GM21786 (cell line): ENCODE results near the gene VIPR2.

Experiments
- ATAC-seq: cut with Tn5 transposase; IDR thresholded peaks from one replicate; pipeline ENCODE4 v1.9.1; 2021; ENCODE audit not compliant: unreplicated experiment

VIPR2 gene

DNA sequence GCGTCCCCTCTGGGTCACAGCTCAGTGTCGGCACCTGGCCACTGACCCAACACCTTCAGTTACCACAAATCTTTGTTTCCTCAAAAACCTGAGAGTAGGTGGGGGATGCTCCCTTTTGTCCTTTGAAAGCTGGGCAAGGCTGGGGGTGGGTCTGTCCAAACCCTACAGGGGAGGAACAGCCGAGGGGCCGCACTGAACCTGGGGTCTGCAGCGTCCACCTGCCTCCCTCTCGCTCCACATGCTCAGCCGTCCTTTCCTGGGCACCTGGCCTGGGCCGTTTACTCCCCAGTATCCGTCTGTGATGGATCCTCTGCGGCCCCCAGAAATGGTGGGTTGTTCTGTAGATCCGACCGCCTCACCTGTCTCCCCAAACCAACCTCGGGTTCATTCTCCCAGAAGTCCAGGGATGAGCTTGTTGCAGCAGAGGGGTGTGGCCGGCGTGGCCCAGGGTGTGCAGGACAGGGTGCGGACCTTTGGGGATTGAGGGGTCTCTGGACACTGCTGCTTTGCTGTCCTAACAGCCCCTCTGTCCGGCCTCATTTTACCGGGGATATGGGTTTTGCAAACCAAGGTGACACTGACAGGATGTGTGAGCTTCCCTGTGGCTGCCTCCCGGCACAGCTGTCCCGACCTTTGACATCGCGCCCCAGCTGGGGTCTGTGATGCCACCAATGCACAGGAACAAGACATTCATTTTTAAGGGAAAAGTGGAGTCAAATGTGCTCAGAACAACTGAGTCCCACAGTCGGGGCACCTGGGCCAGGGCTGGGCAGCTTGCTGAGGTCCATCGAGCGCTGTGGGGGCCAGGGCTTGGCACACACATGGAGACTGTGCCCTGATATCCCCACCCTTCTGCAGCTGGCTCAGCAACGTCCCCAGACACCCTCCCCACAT, 115.9 kb downstream of the VIPR2 start:
- ATAC-seq: no peak

DNA sequence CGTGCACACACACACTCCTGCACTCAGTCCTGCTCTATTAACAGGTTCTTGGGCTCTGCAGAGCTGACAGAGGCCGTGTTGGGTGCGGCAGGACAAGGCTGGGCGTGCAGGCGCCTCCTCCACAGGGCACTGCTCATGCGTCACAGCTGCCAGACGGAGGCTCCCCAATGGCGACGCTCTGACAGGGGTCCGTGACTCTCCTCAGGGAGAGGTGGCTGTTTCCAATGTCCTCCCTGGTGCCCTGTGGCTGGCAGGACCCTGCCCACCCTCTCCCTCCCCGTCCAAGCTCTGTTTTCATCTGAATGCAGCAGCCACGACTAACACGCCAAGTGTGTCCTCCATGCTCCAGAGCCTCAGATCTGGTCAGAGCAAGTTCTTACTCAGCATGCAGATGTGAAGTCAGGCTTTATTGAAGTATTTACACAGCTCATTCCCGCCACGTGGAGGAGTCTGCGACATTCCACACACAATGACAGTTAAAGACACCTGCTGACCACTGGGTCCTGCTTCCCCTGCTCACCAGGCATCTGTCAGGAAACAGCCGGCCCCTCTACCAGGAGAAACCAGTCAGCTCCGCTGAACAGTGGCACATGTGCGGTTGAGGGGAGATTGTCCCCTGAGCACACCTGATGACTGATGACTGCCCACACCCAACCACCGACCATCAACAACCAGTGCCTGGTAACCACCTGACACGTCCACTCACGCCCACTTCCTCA, 116.7 kb downstream of the VIPR2 start:
- no peak for ATAC-seq

DNA sequence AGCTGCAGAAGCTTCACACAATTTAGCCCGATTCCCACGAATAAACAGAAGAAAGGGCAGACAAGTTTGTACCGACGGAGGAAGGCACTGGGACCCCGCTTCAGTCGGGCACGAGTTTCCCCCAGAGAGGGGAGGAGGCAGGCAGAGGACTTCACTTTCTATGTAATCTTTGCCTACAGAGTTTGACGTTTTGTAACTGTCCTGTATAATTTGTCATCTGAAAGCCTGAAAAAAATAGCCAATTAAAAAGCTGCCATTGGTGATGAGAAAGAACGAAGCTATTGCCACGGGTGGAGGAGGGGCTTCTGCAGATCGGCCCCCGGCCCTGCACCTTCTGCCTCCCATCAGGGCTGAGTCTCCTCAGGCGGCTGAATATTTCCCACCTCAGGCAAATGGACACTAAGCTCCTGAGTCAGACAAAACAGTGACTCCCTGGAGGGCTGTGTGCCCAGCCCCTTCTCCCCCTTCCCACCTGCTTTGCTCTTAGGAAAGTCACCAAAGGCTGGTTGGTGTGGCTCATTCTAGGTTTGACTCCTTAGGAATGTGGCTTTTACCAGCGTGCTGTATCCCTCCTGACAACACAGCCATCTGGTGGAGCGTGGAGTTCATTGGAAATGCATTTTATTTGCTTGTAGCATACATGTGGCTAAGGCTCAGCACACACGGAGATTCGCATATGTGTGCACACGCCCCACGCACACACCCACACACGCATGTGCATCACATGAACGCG, 117.4 kb downstream of the VIPR2 start:
- no peak for ATAC-seq

DNA sequence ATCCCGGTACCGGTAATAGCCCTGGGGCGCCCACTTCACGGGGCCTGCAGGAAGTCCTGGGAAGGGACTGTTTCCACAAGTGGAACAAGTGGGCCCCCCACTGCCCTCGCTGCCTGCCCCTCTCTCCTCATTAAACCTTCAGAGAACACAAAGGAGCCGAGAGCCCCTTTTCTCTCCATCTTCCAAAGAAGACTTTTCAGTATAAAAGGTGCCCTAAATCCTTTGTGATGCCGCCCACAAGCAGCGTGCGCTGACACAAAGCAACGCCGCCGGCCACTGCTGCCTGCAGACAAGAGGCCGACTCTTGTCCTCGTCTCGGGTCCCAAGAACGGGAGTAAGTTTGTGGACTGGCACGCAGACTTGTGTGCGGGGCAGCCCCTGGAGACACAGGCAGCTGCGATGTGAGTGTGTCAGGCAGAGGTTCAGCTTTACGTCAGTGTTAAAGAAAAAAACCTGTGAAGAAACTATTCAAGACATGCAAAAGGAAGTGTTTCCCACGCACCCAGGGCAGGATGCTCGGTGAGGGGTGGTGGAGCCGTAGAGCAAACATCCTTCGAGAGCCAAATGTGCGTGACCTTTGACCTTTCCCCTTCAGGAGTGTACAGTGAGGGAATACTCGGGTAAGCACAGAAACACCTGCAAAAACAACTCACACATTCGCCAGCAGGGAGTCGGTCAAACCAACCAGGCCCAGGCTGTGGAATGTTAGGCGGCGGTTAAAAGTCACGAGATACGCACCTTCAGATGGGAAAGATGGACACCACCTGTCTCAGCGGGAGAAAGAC, 118.2 kb downstream of the VIPR2 start:
- ATAC-seq: no peak

DNA sequence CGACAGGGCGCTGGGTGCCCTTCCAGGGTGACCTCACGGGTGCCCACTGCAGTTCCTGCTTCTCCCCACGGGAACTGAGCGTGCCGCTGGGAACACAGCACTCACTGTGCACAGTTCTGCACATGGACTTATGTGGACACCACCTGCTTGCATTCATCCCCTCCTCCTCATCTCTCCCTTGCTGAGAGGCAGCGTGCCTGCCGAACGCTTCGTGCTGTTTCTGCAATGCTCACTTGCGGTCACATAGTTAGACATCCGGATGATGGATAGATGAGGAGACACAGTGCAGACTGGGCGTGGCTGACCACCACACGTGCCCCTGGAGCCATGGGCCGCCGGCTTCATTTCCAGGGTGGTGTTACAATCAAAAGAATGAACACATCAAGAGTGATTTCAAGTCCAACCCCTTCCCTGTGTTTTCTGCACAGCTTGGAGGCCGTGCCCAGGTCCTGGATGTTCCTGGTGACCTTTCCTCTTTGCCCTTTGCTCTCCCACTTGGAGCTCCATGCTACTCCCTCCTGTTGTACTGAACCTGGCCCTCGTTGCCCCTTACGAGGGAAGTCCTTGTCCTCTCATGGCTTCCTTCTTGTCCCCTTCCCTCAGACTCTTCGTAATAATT, 119.4 kb downstream of the VIPR2 start:
- no peak for ATAC-seq

DNA sequence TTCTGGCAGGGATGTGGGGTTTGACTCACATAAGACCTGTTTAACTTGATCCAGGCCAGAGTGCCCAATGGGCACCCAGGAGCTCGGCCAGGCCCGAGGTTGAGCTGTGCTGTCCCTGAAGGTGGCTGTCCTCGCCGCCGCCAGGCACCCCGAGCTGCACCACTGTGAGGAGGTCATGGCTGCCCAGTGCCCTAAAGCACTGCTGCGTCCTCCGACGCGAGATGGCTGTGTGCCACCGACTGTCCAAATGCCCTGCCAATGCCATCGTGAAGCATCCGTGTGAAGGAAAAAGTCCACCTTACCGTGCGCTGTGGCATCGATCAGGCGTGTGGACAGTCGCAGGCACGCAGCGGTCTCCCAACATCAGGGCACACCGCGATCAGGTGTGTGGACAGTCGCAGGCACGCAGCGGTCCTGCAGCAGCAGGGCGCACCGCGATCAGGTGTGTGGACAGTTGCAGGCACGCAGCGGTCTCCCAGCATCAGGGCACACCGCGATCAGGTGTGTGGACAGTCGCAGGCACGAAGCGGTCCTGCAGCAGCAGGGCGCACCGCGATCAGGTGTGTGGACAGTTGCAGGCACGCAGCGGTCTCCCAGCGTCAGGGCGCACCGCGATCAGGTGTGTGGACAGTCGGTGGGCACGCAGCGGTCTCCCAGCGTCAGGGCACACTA, 120.3 kb downstream of the VIPR2 start:
- no peak for ATAC-seq

DNA sequence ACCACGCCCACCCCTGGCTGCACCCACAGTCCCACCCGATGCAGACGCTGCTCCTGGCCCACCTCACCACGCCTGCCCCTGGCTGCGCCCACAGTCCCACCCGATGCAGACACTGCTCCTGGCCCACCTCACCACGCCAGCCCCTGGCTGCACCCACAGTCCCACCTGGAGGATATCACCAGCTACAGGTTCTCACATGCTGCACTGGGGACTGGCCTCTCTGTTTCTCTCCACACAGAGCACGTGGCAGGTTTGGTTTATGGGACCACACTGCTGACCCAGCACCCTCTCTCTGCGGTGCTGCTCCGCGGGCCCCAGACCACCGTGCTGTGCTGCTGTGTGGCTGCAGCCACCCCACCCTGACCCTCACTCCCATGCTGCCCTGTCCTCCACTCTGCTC, 120.9 kb downstream of the VIPR2 start:
- no peak for ATAC-seq

DNA sequence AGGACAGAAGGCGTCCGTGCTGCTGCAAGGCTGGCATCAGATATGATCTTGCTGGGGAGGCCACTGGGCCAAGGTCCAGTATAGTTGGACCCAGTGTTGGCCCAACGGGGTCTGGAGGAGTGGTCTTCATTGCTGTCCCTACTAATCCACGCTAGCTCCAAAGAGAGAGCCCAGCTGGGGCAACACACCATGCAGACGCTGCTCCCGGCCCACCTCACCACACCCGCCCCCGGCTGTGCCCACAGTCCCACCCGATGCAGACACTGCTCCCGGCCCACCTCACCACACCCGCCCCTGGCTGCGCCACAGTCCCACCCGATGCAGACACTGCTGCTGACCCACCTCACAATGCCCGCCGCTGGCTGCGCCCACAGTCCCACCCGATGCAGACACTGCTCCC, 121.5 kb downstream of the VIPR2 start:
- ATAC-seq: no peak

DNA sequence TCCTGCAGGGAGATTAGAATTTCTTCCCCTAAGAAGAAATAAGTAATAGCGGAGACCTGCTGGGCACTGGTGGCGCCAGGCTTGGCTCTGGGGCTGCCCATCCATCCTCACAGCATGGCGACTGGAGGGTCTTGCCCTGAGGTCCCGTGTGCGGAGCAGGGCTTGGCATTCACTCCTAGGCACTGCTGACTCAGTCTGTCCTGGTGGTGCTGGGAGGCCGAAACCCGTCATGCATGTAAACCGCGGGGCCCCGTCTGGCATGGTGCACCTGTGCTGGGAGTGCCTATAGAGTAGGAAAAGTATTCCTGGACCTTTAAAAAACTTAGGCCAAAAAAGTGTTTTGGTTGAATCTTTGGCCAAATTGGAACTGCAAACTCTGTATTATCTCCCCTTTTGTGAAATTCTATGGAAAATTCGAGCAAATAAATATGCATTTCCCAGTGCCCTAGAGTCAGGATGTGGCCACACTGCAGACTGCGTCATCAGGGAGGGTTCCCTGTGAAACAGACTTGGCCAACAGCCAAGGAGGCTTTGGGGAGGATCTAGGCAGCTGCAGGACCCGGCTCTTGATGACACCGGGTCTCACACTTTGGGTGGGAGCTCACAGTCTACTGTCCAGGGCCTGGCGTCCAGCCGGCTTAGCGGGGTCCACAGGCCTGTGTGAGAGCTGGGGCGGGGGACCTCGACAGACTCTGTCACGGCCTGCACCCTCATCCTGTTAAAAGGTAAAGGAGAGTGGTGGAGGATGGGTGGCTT, 122.3 kb downstream of the VIPR2 start:
- no peak for ATAC-seq

DNA sequence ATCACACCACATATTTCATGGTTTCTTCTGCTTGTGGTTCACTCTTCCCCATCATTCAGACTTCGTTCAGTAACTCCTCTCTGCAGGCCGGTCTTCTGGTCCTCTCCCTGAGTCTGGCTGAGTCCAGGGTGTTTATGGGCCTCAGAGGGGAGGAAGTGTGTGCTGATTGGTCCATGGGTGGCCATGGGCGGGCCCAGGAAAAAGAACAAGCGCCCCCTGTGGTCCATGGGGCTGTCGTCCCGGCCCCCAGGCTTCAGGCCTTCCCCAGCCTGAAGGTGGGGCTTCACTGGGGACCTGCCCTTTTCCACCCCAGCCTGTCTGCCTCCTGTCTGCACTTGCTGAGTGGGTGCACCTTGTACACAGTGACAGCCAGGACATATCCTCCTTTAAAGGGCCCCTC, 123.7 kb downstream of the VIPR2 start:
- ATAC-seq: no peak

DNA sequence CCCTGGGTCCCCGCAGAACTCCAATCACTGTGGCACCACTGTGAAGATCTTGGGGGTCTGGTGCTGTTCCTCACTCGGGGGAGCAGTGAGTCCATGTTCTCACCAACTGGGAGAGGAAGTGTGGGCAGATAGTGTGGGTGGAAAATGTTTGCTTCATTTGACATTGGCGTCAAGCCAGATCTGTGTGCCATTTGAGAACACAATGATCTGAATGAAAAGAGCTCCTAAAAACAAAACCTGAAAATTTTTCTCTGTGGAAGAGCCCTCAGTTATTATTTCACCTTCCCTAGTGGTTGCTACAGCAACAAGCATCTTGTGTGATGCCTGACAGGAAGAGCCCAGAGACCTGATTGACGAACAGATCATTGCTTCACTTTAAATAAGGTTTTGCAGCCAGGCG, 125.6 kb downstream of the VIPR2 start:
- ATAC-seq: no peak

DNA sequence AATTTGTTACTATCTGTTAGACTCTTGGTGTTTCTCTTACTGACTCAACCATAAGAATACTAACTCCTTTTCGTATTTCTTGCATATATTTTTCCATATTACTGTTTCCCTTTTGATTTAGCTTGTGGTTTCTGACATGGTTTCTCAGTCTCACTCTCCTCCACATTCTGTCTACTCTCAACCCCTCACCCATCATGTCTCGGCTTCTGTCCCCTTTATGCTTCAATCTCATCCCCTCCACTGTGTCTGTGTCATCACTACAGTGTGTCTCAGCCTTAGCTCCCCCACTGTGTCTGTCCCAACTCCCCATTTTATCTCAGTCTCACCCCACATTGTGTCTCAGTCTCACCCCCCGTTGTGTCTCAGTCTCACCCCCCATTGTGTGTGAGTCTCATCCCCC, 126.9 kb downstream of the VIPR2 start:
- no peak for ATAC-seq

DNA sequence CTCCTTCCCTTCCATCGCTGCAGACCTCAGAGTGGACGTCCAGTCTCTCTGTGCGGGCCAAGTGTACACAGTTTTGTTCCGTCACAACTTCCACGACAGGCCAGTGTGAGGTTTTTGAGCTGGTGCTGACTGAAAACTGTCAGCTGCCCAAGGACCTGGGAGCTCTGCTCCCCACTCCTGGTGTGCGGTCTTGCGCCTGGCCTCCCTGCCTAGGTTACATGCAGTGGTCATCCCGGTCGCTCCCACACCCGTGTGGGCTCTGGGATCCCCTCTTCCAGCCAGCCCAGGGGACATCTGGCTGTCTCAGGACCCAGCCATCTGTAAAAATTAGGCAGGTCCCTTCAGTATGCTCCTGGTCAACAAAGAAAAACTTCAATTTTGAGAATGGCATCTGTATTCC, 127.5 kb downstream of the VIPR2 start:
- no peak for ATAC-seq

DNA sequence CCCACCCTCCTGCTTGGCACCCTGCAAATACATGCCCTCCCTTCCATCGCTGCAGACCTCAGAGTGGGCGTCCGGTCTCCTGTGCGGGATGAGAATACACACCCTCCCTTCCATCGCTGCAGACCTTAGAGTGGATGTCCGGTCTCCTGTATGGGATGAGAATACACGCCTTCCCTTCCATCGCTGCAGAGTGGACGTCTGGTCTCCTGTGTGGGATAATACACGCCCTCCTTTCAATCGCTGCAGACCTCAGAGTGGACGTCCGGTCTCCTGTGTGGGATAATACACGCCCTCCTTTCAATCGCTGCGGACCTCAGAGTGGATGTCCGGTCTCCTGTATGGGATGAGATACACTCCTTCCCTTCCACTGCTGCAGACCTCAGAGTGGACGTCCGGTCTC, 128.1 kb downstream of the VIPR2 start:
- no peak for ATAC-seq

DNA sequence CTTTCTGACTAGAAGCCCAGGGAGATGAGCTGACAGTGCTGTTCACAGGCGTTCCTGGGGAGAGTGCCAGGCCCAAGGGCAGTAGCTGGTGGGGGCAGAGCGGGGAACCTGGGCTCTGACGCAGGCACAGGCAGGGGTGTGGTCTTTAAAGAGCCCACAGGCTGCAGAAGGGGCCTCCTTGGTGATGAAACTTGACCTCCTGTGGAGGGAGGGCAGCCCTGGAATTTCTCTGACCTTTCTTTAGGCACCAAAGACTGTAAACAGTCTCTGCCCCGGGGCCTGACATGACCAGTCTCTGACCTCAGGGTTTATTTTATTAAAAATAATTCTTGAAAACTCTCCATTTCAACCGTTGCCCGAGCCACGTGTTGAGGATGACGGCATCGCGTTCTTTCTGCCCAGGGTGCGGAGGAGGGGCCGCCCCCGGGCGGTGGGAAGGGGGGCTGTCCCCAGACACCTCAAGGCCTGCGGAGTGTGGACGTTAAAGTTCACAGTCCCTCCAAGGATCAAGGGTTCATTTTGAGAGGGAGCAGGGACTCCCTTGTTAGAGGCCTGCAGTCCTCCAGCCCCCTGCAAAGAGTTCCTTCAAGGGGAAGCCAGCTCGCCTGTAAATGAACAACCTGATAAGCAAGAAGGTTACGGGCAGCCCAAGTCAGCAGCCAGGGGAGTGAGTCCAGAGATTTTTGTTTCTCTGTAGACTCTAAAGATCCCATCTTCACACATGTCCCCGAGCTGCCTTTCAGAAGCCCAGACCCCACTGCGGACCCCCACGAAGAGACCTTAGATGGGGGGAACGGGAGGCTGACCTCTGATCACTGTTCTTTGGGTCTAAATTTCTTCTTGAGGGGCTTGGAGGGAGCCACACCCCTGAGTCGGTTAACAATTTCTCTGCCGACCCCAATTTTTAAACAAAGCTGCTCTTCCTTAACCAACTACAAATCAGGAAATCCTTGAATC, 128.9 kb downstream of the VIPR2 start:
- ATAC-seq: no peak

DNA sequence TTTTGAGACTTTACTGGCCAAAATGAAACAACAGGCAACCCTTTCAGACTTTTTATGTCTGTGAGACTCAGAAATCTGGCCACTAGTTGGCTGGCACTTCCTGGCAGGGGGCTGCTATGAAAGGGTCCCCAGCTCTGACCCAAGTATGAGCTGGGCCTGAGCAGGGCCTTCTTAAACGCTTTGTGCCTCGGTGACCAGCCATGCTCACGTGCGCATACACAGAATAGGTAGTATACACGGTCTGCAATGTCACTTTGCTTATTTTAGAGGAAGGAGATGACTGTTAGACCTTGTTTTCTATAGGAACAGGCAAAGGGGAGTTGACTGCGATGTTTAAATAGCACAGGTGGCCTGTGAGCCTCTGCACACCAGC, 129.6 kb downstream of the VIPR2 start:
- ATAC-seq: no peak

DNA sequence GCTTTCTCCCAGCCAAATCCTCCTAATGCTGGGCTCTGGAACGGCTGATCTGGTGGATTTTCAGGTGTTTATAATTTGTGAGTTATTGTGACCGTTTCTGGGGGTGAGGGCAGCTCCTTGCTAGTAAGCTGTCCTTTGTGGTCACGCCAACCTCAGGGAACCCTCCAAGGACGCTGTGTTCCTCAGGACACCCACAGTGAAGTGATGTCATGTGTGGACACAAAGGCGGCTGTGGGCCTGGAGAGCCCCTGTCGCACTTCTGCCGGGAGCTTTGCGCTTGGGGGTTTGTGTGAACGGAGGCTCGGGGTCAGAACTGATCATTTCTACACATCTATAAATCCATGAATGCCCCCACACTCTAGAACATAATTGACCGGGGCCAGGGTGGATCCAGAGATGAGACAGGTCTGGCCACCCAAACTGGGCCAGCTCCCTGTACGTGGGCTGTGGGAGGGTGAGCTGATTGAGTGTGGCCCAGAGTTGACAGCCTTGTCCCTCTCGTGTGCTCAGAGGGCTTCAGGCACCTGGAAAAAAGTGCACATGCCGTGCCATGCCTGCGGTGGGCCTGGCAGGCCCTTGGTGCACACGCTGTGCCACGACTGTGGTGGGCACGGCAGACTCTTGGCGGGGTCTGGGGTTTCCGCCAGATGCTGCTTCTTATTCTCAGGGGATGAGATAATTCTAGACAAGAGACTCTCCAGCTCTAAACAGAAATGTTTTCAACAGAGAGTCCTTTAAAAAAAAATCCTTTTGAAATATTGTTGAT, 130.2 kb downstream of the VIPR2 start:
- ATAC-seq: no peak
